ENCODE measurements around the gene BUB3. TPM values are rescaled to one million over a fixed set of nuclear protein-coding genes. Genes with fewer than 3 reads are reported as not detected.

The BUB3 gene
- total RNA-seq, 4 donors from 2014 or later, result 68.1 to 100 (median 73.4) TPM

GRCh38 chr10:123142701-123143161, 11.5 kb upstream of the BUB3 start:
- Histone ChIP-seq H3K27ac (no peak overlapping the region), H3K27me3 (peaks cover 7 to 100% of the 10 kb centered on the region in 2 donors), H3K4me3 (no peak overlapping the region), H3K9me3 (no peaks in the 10 kb centered on the region), H3K4me1 (peaks cover 0 to 74% (median 21%) of the 10 kb centered on the region in 4 donors), H3K36me3 (no peaks in the 10 kb centered on the region)
- DNase-seq (ENCODE audit: low spot score in 2 of 2), result no peak
- TF ChIP-seq EP300 (IDR thresholded peaks at IDR 0.05) (no peak), POLR2A (IDR thresholded peaks at IDR 0.05) (no peak), CTCF (IDR thresholded peaks at IDR 0.05) (no peak)
- 2 to 3% methylated on average over 23 to 28 of the region's 33 CpGs for WGBS, 2 donors

- no peak overlapping the region for H3K4me3 ChIP-seq
- no peaks in the 10 kb centered on the region for H3K36me3 ChIP-seq
- H3K27me3 ChIP-seq, result peaks cover 4 to 100% of the 10 kb centered on the region in 2 donors
- no peak for DNase-seq (ENCODE audit: low spot score in 2 of 2)
- 4 to 5% methylated on average over 30 to 33 of the region's 33 CpGs for WGBS, 2 donors
- H3K9me3 ChIP-seq, result no peaks in the 10 kb centered on the region
- H3K4me1 ChIP-seq, result peaks cover 0 to 77% (median 23%) of the 10 kb centered on the region in 4 donors
- TF ChIP-seq POLR2A (IDR thresholded peaks at IDR 0.05) (no peak), CTCF (IDR thresholded peaks at IDR 0.05) (no peak), EP300 (IDR thresholded peaks at IDR 0.05) (no peak)
- no peak overlapping the region for H3K27ac ChIP-seq
These were observed 10.9 kb upstream of the BUB3 start for GRCh38 chr10:123143162-123143824.

- H3K9me3 ChIP-seq, result no peaks in the 10 kb centered on the region
- no peak for DNase-seq (ENCODE audit: low spot score in 2 of 2)
- TF ChIP-seq EP300 (IDR thresholded peaks at IDR 0.05) (no peak), POLR2A (IDR thresholded peaks at IDR 0.05) (no peak), CTCF (IDR thresholded peaks at IDR 0.05) (no peak)
- H3K36me3 ChIP-seq, result no peaks in the 10 kb centered on the region
- no peak overlapping the region for H3K4me3 ChIP-seq
- H3K27ac ChIP-seq, result no peak overlapping the region
- H3K27me3 ChIP-seq, result peaks cover 3 to 100% of the 10 kb centered on the region in 2 donors
- 9 to 11% methylated on average over 10 of the region's 10 CpGs for WGBS, 2 donors
- peaks cover 0 to 82% (median 25%) of the 10 kb centered on the region in 4 donors for H3K4me1 ChIP-seq
These were observed 10.4 kb upstream of the BUB3 start for GRCh38 chr10:123143825-123144168.

GRCh38 chr10:123144697-123145541, 9.3 kb upstream of the BUB3 start:
- no peak for TF ChIP-seq EP300 (IDR thresholded peaks at IDR 0.05)
- no peak for DNase-seq (ENCODE audit: low spot score in 2 of 2)
- peaks cover 0 to 83% (median 29%) of the 10 kb centered on the region in 4 donors for H3K4me1 ChIP-seq
- no peaks in the 10 kb centered on the region for H3K36me3 ChIP-seq
- H3K4me3 ChIP-seq, result no peak overlapping the region
- peaks cover 3 to 100% of the 10 kb centered on the region in 2 donors for H3K27me3 ChIP-seq
- 2 to 3% methylated on average over 28 to 29 of the region's 29 CpGs for WGBS, 2 donors
- no peak overlapping the region for H3K27ac ChIP-seq
- H3K9me3 ChIP-seq, result no peaks in the 10 kb centered on the region

- Histone ChIP-seq H3K27me3 (peaks cover 3 to 100% of the 10 kb centered on the region in 2 donors), H3K36me3 (no peaks in the 10 kb centered on the region), H3K4me1 (peaks cover 0 to 83% (median 30%) of the 10 kb centered on the region in 4 donors), H3K4me3 (no peak overlapping the region), H3K27ac (no peak overlapping the region), H3K9me3 (no peaks in the 10 kb centered on the region)
- 5 to 6% methylated on average over 14 of the region's 14 CpGs for WGBS, 2 donors
- DNase-seq (ENCODE audit: low spot score in 2 of 2), result no peak
- TF ChIP-seq CTCF (IDR thresholded peaks at IDR 0.05) (no peak), POLR2A (IDR thresholded peaks at IDR 0.05) (no peak), EP300 (IDR thresholded peaks at IDR 0.05) (no peak)
These were observed 8.6 kb upstream of the BUB3 start for GRCh38 chr10:123145542-123146012.

Data from tibial nerve (tissue), 4 donors.